Mesothelial cell of epicardium (in vitro differentiated cells): Measurements from ENCODE around the gene TSEN54. TPM values are rescaled to one million over a fixed set of nuclear protein-coding genes. Genes with fewer than 3 reads are reported as not detected.

Experiments
- DNase-seq, 2 experiments: peaks; one replicate each; pipeline ENCODE4 v3.0.0; 2021; ENCODE audit warnings: low spot score in 2 of 2; ENCODE audit not compliant: unreplicated experiment in 2 of 2
- H3K27ac Mint-ChIP-seq: 2 replicates; pipeline ENCODE4 v1.8.0; 2021; ENCODE audit warnings: mixed read lengths
- H3K27me3 Mint-ChIP-seq: 2 replicates; pipeline ENCODE4 v1.8.0; 2021; ENCODE audit warnings: low read depth, mixed read lengths
- H3K36me3 Mint-ChIP-seq: 2 replicates; pipeline ENCODE4 v1.8.0; 2021; ENCODE audit warnings: mixed read lengths
- H3K4me1 Mint-ChIP-seq: 2 replicates; pipeline ENCODE4 v1.8.0; 2021; ENCODE audit warnings: mixed read lengths
- H3K4me3 Mint-ChIP-seq: 2 replicates; pipeline ENCODE4 v1.8.0; 2021; ENCODE audit warnings: mild to moderate bottlenecking, moderate library complexity, mixed read lengths
- H3K9me3 Mint-ChIP-seq: 2 replicates; pipeline ENCODE4 v1.8.0; 2021; ENCODE audit warnings: mixed read lengths
- total RNA-seq: library from RNA; stranded (reverse); gene quantifications from 3 replicates; pipeline ENCODE4 v1.2.1, GENCODE V29; 2021
- TF ChIP-seq, protein P1 (sequence below): fragments of 200-600 bp; sonication (generic); IDR thresholded peaks from one replicate; pipeline ENCODE4 v1.5.0; 2021; ENCODE audit warnings: antibody characterized with exemption; ENCODE audit not compliant: unreplicated experiment

The TSEN54 gene
- total RNA-seq, 1 donor from 2014 or later, result 31.8 TPM

DNA sequence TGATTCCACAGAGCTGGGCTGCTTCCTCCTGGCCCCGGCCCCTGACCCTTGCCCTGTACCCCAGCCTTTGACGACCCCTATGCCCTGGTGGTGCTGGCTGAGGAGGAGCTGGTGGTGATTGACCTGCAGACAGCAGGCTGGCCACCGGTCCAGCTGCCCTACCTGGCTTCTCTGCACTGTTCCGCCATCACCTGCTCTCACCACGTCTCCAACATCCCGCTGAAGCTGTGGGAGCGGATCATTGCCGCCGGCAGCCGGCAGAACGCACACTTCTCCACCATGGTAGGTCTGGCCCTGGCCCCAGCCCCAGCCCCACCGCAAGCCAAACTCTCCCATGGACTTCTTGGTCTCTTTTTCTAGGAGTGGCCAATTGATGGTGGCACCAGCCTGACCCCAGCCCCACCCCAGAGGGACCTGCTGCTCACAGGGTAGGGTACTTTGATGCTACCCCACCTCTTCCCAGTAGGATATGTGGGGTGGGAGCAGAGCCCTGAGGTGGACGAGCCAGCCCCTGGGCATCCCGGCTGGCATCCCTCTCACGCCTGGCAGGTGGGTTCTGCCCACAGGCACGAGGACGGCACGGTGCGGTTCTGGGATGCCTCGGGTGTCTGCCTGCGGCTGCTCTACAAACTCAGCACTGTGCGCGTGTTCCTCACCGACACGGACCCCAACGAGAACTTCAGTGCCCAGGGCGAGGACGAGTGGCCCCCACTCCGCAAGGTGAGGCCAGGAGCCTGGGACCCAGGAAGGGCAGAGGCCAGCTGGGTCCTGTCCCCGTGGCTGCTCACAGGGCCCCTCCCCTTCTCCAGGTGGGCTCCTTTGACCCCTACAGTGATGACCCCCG is 52.3 kb downstream of the TSEN54 start:
- H3K4me3 Mint-ChIP-seq, result no peak overlapping the region
- no peak overlapping the region for H3K27ac Mint-ChIP-seq
- no peaks in the 10 kb centered on the region for H3K36me3 Mint-ChIP-seq
- no peak for DNase-seq
- no peaks in the 10 kb centered on the region for H3K4me1 Mint-ChIP-seq
- no peaks in the 10 kb centered on the region for H3K9me3 Mint-ChIP-seq
- TF ChIP-seq, protein P1, sequence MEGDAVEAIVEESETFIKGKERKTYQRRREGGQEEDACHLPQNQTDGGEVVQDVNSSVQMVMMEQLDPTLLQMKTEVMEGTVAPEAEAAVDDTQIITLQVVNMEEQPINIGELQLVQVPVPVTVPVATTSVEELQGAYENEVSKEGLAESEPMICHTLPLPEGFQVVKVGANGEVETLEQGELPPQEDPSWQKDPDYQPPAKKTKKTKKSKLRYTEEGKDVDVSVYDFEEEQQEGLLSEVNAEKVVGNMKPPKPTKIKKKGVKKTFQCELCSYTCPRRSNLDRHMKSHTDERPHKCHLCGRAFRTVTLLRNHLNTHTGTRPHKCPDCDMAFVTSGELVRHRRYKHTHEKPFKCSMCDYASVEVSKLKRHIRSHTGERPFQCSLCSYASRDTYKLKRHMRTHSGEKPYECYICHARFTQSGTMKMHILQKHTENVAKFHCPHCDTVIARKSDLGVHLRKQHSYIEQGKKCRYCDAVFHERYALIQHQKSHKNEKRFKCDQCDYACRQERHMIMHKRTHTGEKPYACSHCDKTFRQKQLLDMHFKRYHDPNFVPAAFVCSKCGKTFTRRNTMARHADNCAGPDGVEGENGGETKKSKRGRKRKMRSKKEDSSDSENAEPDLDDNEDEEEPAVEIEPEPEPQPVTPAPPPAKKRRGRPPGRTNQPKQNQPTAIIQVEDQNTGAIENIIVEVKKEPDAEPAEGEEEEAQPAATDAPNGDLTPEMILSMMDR, result no peak
- no peaks in the 10 kb centered on the region for H3K27me3 Mint-ChIP-seq

DNA sequence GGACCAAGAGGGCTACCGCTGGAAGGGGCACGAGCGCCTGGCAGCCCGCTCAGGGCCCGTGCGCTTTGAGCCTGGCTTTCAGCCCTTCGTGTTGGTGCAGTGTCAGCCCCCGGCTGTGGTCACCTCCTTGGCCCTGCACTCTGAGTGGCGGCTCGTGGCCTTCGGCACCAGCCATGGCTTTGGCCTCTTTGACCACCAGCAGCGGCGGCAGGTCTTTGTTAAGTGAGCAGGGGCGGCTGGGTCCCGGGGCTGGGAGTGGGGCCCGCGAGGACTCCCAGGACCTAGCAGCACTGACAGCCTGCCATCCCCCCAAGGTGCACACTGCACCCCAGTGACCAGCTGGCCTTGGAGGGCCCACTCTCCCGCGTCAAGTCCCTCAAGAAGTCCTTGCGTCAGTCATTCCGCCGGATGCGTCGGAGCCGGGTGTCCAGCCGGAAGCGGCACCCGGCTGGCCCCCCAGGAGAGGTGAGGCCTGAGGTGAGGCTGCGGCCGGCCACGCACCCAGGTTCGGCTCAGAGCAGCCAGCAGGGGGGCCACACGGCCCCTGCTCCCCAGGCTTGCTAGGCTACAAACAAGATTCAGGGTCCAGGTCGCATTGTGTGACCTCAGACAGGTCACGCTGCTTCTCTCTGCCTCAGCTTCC is 53.8 kb downstream of the TSEN54 start:
- Mint-ChIP-seq H3K4me1 (no peaks in the 10 kb centered on the region), H3K36me3 (no peaks in the 10 kb centered on the region), H3K27me3 (no peaks in the 10 kb centered on the region), H3K9me3 (no peaks in the 10 kb centered on the region), H3K4me3 (no peak overlapping the region), H3K27ac (no peak overlapping the region)
- no peak for DNase-seq
- TF ChIP-seq, protein P1, result no peak

DNA sequence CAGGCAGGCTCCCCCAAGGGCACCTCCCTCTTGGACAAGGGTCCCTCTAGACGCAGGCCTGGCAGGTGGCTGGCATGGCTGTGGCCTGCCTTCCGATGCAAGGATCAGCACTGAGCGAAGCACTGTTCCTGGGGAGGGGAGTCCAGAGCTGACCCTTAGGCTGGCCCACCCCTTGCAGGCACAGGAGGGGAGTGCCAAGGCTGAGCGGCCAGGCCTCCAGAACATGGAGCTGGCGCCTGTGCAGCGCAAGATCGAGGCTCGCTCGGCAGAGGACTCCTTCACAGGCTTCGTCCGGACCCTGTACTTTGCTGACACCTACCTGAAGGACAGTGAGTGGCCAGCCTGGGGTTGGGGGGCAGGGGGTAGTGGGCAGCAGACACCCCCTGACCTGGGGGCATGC is 54.4 kb downstream of the TSEN54 start:
- H3K27ac Mint-ChIP-seq, result no peak overlapping the region
- H3K27me3 Mint-ChIP-seq, result no peaks in the 10 kb centered on the region
- no peaks in the 10 kb centered on the region for H3K36me3 Mint-ChIP-seq
- TF ChIP-seq, protein P1, result no peak
- H3K4me1 Mint-ChIP-seq, result no peaks in the 10 kb centered on the region
- no peaks in the 10 kb centered on the region for H3K9me3 Mint-ChIP-seq
- H3K4me3 Mint-ChIP-seq, result no peak overlapping the region
- no peak for DNase-seq

DNA sequence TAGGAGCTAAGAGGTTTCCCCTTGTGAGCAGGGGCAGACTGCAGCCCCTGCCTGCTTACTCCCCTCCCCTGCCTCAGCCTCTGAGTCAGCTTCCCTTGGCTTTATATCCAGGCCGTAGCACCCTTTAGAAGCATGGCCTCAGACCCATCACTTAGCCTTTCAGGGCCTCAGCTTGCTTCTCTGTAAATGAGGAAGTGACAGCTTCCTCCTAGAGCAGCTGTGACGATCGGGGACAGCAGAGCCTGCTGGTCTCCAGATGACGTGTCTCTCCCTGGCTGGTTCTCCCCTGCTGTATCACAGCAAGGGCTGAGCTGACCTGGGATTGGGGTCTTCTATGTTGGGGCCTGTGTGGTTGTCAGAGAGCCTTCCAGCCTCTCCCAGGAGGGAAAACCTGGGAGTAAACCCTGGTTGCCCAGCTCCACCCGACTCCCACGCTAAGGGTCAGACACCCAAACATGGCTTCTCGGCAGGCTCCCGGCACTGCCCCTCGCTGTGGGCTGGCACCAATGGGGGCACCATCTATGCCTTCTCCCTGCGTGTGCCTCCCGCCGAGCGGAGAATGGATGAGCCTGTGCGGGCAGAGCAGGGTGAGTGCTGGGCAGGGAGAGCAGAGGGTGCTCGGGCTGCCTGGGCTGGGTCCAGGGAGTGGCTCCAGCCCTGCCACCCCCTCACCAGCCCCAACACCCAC is 55.0 kb downstream of the TSEN54 start:
- no peak for DNase-seq
- no peak overlapping the region for H3K27ac Mint-ChIP-seq

DNA sequence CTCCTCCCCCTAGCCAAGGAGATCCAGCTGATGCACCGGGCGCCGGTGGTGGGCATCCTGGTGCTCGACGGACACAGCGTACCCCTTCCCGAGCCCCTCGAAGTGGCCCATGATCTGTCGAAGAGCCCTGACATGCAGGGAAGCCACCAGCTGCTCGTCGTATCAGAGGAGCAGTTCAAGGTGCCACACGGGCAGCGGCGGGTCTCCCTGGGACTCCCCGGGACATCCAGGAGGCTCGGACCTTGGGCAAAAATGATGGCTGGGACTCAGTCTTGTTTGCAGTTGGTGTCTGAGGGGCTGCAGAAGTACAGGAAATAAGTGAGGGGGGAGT is 55.5 kb downstream of the TSEN54 start:
- DNase-seq, result no peak
- H3K4me3 Mint-ChIP-seq, result no peak overlapping the region
- TF ChIP-seq, protein P1, result no peak
- no peaks in the 10 kb centered on the region for H3K27me3 Mint-ChIP-seq
- H3K4me1 Mint-ChIP-seq, result no peaks in the 10 kb centered on the region
- H3K36me3 Mint-ChIP-seq, result no peaks in the 10 kb centered on the region
- H3K9me3 Mint-ChIP-seq, result no peaks in the 10 kb centered on the region
- H3K27ac Mint-ChIP-seq, result no peak overlapping the region

More for the DNA sequence above, 55.0 kb downstream of the TSEN54 start:
- H3K36me3 Mint-ChIP-seq, result no peaks in the 10 kb centered on the region
- no peak overlapping the region for H3K4me3 Mint-ChIP-seq
- H3K27me3 Mint-ChIP-seq, result no peaks in the 10 kb centered on the region
- H3K4me1 Mint-ChIP-seq, result no peaks in the 10 kb centered on the region
- no peaks in the 10 kb centered on the region for H3K9me3 Mint-ChIP-seq
- TF ChIP-seq, protein P1, result no peak
